Astrocyte (in vitro differentiated cells and primary cell): ENCODE data around the gene WFDC6.

ENCODE experiments used
- EZH2 ChIP-seq: IDR thresholded peaks from 2 replicates; pipeline ENCODE4 v1.6.1; 2012; ENCODE audit warnings: mild to moderate bottlenecking, low read length, inconsistent platforms; ENCODE audit not compliant: insufficient read depth
- TF ChIP-seq, protein P1 (sequence below): IDR thresholded peaks from 2 replicates; pipeline ENCODE4 v1.5.1; 2011; ENCODE audit warnings: low read depth, mild to moderate bottlenecking, inconsistent platforms, low read length, moderate library complexity; ENCODE audit not compliant: insufficient read depth

DNA sequence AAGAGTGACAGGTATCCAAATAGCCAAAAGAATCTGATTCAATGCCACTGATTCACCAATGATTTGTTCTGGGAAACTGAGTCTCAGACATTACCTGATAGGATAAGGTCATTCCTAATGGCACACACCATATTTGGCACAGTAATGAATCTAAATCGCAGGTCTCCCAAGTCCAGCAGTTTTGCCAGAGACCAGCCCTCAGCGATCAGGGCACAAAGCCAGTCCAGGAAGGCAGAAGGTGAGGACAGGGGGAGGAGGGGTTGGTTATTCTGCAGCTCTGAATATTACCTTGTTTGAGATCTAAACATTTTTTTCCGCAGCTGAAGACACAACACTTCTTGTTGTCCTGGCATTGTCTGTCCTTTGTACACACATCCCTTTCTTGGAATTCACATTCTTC is 6.1 kb upstream of the WFDC6 start:
- TF ChIP-seq, protein P1, sequence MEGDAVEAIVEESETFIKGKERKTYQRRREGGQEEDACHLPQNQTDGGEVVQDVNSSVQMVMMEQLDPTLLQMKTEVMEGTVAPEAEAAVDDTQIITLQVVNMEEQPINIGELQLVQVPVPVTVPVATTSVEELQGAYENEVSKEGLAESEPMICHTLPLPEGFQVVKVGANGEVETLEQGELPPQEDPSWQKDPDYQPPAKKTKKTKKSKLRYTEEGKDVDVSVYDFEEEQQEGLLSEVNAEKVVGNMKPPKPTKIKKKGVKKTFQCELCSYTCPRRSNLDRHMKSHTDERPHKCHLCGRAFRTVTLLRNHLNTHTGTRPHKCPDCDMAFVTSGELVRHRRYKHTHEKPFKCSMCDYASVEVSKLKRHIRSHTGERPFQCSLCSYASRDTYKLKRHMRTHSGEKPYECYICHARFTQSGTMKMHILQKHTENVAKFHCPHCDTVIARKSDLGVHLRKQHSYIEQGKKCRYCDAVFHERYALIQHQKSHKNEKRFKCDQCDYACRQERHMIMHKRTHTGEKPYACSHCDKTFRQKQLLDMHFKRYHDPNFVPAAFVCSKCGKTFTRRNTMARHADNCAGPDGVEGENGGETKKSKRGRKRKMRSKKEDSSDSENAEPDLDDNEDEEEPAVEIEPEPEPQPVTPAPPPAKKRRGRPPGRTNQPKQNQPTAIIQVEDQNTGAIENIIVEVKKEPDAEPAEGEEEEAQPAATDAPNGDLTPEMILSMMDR: no peak
- no peak for TF ChIP-seq EZH2
